LNCaP clone FGC (cell line): Measurements from ENCODE around the gene MXRA8.

Source experiments
- DNase-seq: peaks from one replicate; pipeline ENCODE4 v3.0.0-alpha.2; 2011; ENCODE audit warnings: low read depth
- H3K4me3 ChIP-seq: 2 replicates; pipeline ENCODE4 v1.5.1; 2011; ENCODE audit warnings: mild to moderate bottlenecking, low read depth, low read length, control low read depth
- TF ChIP-seq, protein P1 (sequence below): IDR thresholded peaks from 2 replicates; pipeline ENCODE4 v1.5.1; 2012; ENCODE audit warnings: mild to moderate bottlenecking; ENCODE audit not compliant: control insufficient read depth, insufficient read depth; ENCODE audit errors: extremely low read depth

MXRA8 gene

DNA sequence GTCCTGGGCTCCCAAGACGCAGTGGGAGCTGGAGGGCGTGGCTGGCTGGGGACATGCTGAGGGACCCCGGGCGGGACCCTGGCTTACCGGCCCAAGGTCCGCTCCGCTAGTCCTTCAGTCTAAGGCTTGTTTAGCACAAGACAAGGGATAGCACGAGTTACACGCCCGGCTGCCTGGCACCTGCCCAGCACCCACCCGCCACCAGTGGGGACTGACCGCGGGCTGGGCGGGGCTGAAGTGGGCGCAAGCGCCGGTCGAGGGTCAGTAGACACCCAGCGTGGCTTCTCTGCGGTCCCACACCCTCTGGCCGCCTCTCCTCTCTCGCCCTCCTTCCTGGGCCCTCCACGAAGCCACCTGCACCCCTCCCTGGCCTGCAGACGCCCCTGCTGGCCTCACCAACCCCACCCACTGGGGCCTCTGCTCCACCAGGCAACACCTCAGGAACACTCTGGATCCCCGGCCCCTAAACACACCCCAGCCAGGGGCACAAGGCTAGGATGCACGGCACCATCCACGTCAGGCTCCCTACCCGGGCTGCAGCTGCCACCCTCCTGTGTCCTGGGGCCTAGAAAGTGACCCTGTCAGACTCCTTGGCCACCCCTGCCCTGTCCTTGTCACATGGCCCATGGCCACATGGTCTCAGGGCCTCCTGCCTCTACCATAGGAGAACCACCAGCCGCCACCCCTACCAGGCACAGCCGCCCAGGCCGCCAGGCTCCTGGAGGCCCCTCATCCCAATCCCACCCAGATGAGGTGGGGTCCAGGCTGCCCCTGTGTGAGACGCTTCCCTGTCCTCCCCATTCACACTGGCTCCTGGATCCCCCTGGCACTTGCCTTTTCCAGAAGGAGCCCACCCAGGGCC, 21.2 kb downstream of the MXRA8 start:
- H3K4me3 ChIP-seq = no peak overlapping the region
- TF ChIP-seq, protein P1, sequence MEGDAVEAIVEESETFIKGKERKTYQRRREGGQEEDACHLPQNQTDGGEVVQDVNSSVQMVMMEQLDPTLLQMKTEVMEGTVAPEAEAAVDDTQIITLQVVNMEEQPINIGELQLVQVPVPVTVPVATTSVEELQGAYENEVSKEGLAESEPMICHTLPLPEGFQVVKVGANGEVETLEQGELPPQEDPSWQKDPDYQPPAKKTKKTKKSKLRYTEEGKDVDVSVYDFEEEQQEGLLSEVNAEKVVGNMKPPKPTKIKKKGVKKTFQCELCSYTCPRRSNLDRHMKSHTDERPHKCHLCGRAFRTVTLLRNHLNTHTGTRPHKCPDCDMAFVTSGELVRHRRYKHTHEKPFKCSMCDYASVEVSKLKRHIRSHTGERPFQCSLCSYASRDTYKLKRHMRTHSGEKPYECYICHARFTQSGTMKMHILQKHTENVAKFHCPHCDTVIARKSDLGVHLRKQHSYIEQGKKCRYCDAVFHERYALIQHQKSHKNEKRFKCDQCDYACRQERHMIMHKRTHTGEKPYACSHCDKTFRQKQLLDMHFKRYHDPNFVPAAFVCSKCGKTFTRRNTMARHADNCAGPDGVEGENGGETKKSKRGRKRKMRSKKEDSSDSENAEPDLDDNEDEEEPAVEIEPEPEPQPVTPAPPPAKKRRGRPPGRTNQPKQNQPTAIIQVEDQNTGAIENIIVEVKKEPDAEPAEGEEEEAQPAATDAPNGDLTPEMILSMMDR = no peak
- no peak for DNase-seq

GRCh38 chr1:1336446-1336845, 21.9 kb downstream of the MXRA8 start:
- TF ChIP-seq, protein P1 = no peak
- DNase-seq = no peak
- no peak overlapping the region for H3K4me3 ChIP-seq

DNA sequence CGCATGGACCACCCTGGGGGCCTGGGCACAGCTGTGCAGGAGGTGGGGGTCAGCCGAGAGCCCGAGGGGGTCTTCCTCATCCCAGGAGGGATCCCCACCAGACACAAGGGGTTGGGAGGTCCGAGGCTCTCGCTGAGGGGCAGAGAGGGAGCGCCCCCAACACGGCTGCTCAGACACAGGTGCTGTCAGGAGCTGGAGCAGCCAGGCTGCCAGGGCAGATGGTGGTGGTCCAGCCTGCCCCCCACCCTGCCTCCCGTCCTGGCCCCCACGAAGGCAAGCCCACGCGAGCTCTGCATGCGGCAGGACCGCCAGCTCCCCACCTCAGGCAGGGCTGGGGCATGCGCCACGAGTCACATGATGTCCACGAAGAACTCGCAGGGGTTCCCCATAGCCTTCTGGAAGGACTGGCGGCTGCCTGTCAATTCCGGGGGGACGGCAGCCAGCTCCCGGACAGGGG, 22.5 kb downstream of the MXRA8 start:
- H3K4me3 ChIP-seq = no peak overlapping the region

DNA sequence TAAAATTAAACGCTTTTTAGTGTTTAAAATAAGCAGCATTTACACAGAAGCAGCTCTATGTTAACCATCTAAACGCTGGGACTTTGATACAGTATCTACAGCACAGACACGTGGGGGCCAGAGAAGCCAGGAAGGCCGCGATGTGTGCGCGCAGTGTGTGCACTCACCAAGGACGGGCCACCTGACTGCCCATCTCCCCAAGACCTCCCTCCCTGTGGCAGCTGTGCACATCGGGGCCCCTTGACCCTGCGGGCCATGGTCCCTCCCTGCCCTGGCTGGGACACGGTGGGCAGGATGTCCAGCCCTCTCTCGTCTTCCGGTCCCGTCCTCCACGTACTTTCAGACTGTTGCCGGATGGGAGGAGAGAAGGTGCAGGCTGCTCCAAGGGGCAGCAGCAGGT, 23.1 kb downstream of the MXRA8 start:
- TF ChIP-seq, protein P1 = no peak
- no peak for DNase-seq
- no peak overlapping the region for H3K4me3 ChIP-seq

More for the DNA sequence above, 22.5 kb downstream of the MXRA8 start:
- no peak for DNase-seq
- TF ChIP-seq, protein P1 = no peak

DNA sequence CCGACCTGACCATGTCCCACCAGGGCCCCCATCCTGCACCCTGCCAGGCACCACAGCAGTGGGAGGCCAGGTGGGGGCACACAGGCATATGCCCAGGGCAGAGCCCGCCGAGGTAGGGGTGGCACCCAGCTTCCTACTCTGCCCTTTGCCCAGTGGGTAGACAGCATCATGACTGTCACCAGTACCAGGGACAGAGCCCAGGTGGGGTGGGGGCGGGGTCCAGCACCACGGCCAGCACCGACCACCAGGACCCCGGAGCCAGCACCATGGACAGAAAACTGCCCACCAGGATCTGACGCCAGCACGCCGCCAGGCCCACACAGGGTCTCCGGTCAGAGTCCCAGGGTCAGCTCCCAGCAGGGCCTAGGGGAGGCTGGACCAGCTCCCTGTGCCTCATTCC, 23.5 kb downstream of the MXRA8 start:
- TF ChIP-seq, protein P1 = no peak
- no peak overlapping the region for H3K4me3 ChIP-seq
- DNase-seq = no peak

DNA sequence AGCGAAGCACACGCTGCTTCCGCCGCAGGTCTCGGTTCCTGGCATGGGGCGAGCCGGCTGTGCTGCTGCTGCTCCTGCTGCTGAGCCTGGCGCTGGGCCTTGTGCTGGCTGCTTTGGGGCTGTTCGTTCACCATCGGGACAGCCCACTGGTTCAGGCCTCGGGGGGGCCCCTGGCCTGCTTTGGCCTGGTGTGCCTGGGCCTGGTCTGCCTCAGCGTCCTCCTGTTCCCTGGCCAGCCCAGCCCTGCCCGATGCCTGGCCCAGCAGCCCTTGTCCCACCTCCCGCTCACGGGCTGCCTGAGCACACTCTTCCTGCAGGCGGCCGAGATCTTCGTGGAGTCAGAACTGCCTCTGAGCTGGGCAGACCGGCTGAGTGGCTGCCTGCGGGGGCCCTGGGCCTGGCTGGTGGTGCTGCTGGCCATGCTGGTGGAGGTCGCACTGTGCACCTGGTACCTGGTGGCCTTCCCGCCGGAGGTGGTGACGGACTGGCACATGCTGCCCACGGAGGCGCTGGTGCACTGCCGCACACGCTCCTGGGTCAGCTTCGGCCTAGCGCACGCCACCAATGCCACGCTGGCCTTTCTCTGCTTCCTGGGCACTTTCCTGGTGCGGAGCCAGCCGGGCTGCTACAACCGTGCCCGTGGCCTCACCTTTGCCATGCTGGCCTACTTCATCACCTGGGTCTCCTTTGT, 24.7 kb downstream of the MXRA8 start:
- no peak overlapping the region for H3K4me3 ChIP-seq
- no peak for DNase-seq
- TF ChIP-seq, protein P1 = no peak
